Measurements from ENCODE around the gene SURF6.
A peak's percentile ranks its signal among the peaks of the same experiment; 100 is the strongest.

SURF6 gene

GRCh38 chr9:133283255-133284032 is 52.5 kb downstream of the SURF6 start:
- DNase-seq, result peak; percentile 80

GRCh38 chr9:133282464-133283238 is 53.3 kb downstream of the SURF6 start:
- DNase-seq, result peak; percentile 69

GRCh38 chr9:133280392-133280791 is 55.6 kb downstream of the SURF6 start:
- DNase-seq, result no peak
